ENCODE measurements around the gene ODC1.

DNA sequence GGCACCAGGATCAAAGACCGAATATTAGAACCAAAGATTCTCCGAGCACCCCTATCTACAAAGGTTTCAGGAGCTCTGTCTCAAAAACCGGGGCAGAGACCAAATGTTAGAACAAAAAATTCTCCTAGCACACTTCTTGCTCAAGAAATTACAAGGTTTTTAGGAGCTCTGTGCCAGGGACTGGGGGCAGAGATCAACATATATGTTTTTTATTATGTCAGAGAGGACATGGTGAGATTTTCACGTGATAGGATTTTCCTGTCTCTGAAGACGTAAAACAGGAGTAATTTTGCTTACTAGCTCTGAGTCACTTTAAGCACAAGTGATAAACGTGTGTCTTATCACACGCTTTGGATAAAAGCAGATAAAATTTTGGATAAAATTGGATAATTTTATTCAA is 34.8 kb upstream of the ODC1 start:
- TF ChIP-seq NFIC (IDR thresholded peaks at IDR 0.05) = no peak
- no peak for TF ChIP-seq TCF12 (IDR thresholded peaks at IDR 0.05; ENCODE audit: low read depth)
- TF ChIP-seq YY1 (IDR thresholded peaks at IDR 0.05; ENCODE audit: low read depth) = no peak
- no peak for TF ChIP-seq EGR1 (IDR thresholded peaks at IDR 0.05)
- TF ChIP-seq, protein P1, sequence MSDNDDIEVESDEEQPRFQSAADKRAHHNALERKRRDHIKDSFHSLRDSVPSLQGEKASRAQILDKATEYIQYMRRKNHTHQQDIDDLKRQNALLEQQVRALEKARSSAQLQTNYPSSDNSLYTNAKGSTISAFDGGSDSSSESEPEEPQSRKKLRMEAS (IDR thresholded peaks at IDR 0.05) = no peak
- no peak for TF ChIP-seq CEBPB (IDR thresholded peaks at IDR 0.05)
- TF ChIP-seq, protein P2, sequence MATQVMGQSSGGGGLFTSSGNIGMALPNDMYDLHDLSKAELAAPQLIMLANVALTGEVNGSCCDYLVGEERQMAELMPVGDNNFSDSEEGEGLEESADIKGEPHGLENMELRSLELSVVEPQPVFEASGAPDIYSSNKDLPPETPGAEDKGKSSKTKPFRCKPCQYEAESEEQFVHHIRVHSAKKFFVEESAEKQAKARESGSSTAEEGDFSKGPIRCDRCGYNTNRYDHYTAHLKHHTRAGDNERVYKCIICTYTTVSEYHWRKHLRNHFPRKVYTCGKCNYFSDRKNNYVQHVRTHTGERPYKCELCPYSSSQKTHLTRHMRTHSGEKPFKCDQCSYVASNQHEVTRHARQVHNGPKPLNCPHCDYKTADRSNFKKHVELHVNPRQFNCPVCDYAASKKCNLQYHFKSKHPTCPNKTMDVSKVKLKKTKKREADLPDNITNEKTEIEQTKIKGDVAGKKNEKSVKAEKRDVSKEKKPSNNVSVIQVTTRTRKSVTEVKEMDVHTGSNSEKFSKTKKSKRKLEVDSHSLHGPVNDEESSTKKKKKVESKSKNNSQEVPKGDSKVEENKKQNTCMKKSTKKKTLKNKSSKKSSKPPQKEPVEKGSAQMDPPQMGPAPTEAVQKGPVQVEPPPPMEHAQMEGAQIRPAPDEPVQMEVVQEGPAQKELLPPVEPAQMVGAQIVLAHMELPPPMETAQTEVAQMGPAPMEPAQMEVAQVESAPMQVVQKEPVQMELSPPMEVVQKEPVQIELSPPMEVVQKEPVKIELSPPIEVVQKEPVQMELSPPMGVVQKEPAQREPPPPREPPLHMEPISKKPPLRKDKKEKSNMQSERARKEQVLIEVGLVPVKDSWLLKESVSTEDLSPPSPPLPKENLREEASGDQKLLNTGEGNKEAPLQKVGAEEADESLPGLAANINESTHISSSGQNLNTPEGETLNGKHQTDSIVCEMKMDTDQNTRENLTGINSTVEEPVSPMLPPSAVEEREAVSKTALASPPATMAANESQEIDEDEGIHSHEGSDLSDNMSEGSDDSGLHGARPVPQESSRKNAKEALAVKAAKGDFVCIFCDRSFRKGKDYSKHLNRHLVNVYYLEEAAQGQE (IDR thresholded peaks at IDR 0.05; ENCODE audit: low read depth) = no peak
- TF ChIP-seq ZBTB7A (IDR thresholded peaks at IDR 0.05; ENCODE audit: low read depth) = no peak
- no peak for TF ChIP-seq RAD21 (IDR thresholded peaks at IDR 0.05; ENCODE audit: low read depth)
- TF ChIP-seq TAF1 (IDR thresholded peaks at IDR 0.05; ENCODE audit: low read depth) = no peak

Measured in Ishikawa (cell line).